H9 (cell line): ENCODE measurements around the gene RUNX2. TPM values are rescaled to one million over a fixed set of nuclear protein-coding genes. Genes with fewer than 3 reads are reported as not detected.

Source experiments
- DNase-seq: peaks from one replicate; pipeline ENCODE4 v3.0.0-alpha.2; 2017
- H2AFZ ChIP-seq: one replicate; pipeline ENCODE4 v1.6.1; 2013; ENCODE audit warnings: mild to moderate bottlenecking, low read length, control low read depth, moderate library complexity
- H2AK5ac ChIP-seq: 2 replicates; pipeline ENCODE4 v1.6.1; 2013; ENCODE audit warnings: low read length, control low read depth, mixed read lengths; ENCODE audit not compliant: insufficient read length
- H2BK120ac ChIP-seq: one replicate; pipeline ENCODE4 v1.6.1; 2013; ENCODE audit warnings: low read depth, mild to moderate bottlenecking, low read length, control low read depth, inconsistent platforms; ENCODE audit not compliant: poor library complexity, severe bottlenecking
- H2BK12ac ChIP-seq: 2 replicates; pipeline ENCODE4 v1.6.1; 2013; ENCODE audit warnings: low read length, control low read depth, mixed read lengths, low read depth; ENCODE audit not compliant: insufficient read length
- H2BK15ac ChIP-seq: 2 replicates; pipeline ENCODE4 v1.6.1; 2013; ENCODE audit warnings: low read depth, low read length, control low read depth
- H2BK20ac ChIP-seq: one replicate; pipeline ENCODE4 v1.6.1; 2013; ENCODE audit warnings: low read depth, mild to moderate bottlenecking, low read length, control low read depth, inconsistent platforms; ENCODE audit not compliant: poor library complexity, severe bottlenecking
- H2BK5ac ChIP-seq: 2 replicates; pipeline ENCODE4 v1.6.1; 2013; ENCODE audit warnings: low read length, control low read depth, mixed read lengths; ENCODE audit not compliant: insufficient read length
- H3K14ac ChIP-seq: 2 replicates; pipeline ENCODE4 v1.6.1; 2013; ENCODE audit warnings: low read length, control low read depth; ENCODE audit not compliant: insufficient read depth
- H3K18ac ChIP-seq: 2 replicates; pipeline ENCODE4 v1.6.1; 2013; ENCODE audit warnings: low read depth, mild to moderate bottlenecking, mixed read lengths, low read length, control low read depth; ENCODE audit not compliant: insufficient read length
- H3K23ac ChIP-seq: 2 replicates; pipeline ENCODE4 v1.6.1; 2013; ENCODE audit warnings: low read length, control low read depth, mixed read lengths, low read depth; ENCODE audit not compliant: insufficient read length
- H3K23me2 ChIP-seq: 2 replicates; pipeline ENCODE4 v1.6.1; 2013; ENCODE audit warnings: low read depth, mild to moderate bottlenecking, mixed read lengths, low read length, control low read depth; ENCODE audit not compliant: insufficient read length, poor library complexity, severe bottlenecking
- H3K27ac ChIP-seq: 2 replicates; pipeline ENCODE4 v1.5.1; 2013; ENCODE audit warnings: low read length, control low read depth, mixed read lengths, low read depth; ENCODE audit not compliant: insufficient read length
- H3K27me3 ChIP-seq: 2 replicates; pipeline ENCODE4 v1.6.1; 2013; ENCODE audit warnings: low read length, control low read depth, inconsistent platforms; ENCODE audit not compliant: insufficient read depth
- H3K4ac ChIP-seq: 2 replicates; pipeline ENCODE4 v1.6.1; 2013; ENCODE audit warnings: low read depth, mild to moderate bottlenecking, control low read depth, inconsistent platforms, low read length, moderate library complexity
- H3K4me1 ChIP-seq: 2 replicates; pipeline ENCODE4 v1.6.1; 2013; ENCODE audit warnings: low read length, control low read depth, inconsistent platforms; ENCODE audit not compliant: insufficient read depth
- H3K4me2 ChIP-seq: 2 replicates; pipeline ENCODE4 v1.6.1; 2013; ENCODE audit warnings: low read length, control low read depth, mixed read lengths; ENCODE audit not compliant: insufficient read length, insufficient read depth
- H3K56ac ChIP-seq: 2 replicates; pipeline ENCODE4 v1.6.1; 2013; ENCODE audit warnings: low read depth, mild to moderate bottlenecking, mixed read lengths, low read length, control low read depth; ENCODE audit not compliant: insufficient read length
- H3K79me1 ChIP-seq: 2 replicates; pipeline ENCODE4 v1.6.1; 2013; ENCODE audit warnings: low read depth, mild to moderate bottlenecking, moderate library complexity, low read length, control low read depth, inconsistent platforms; ENCODE audit not compliant: insufficient read depth, poor library complexity, severe bottlenecking
- H3K79me2 ChIP-seq: 2 replicates; pipeline ENCODE4 v1.6.1; 2013; ENCODE audit warnings: low read length, control low read depth, inconsistent platforms; ENCODE audit not compliant: insufficient read depth
- H3K9ac ChIP-seq: 2 replicates; pipeline ENCODE4 v1.6.1; 2013; ENCODE audit warnings: low read length, control low read depth, mixed read lengths; ENCODE audit not compliant: insufficient read length; ENCODE audit errors: extremely low read depth
- H3K9me3 ChIP-seq: one replicate; pipeline ENCODE4 v1.6.1; 2013; ENCODE audit warnings: low read depth, low read length, inconsistent platforms; ENCODE audit not compliant: control insufficient read depth
- H3T11ph ChIP-seq: one replicate; pipeline ENCODE4 v1.6.1; 2013; ENCODE audit warnings: mild to moderate bottlenecking, low read length, control low read depth, inconsistent platforms
- H4K20me1 ChIP-seq: one replicate; pipeline ENCODE4 v1.6.1; 2013; ENCODE audit not compliant: control insufficient read depth, insufficient read length, insufficient read depth
- H4K5ac ChIP-seq: 2 replicates; pipeline ENCODE4 v1.6.1; 2013; ENCODE audit warnings: low read depth, mild to moderate bottlenecking, mixed read lengths, low read length, control low read depth; ENCODE audit not compliant: insufficient read length
- H4K8ac ChIP-seq: replicated peaks from 2 replicates; pipeline ENCODE4 v1.6.1; 2013; ENCODE audit warnings: low read length, control low read depth, mixed read lengths, low read depth; ENCODE audit not compliant: insufficient read length
- H4K91ac ChIP-seq: 2 replicates; pipeline ENCODE4 v1.6.1; 2013; ENCODE audit warnings: low read depth, mild to moderate bottlenecking, moderate library complexity, mixed read lengths, low read length, control low read depth; ENCODE audit not compliant: insufficient read length
- H3K27ac Mint-ChIP-seq, 3 experiments: 2 replicates in 2 of 3; 3 replicates in 1 of 3; pipeline ENCODE4 v1.8.0; 2020 to 2021; ENCODE audit warnings: mixed read lengths in 3 of 3, mild to moderate bottlenecking in 1 of 3, moderate library complexity in 1 of 3
- H3K27me3 Mint-ChIP-seq: 2 replicates; pipeline ENCODE4 v1.8.0; 2021; ENCODE audit warnings: low read depth, mild to moderate bottlenecking, moderate library complexity, mixed read lengths
- H3K36me3 Mint-ChIP-seq, 3 experiments: 2 replicates in 2 of 3; 3 replicates in 1 of 3; pipeline ENCODE4 v1.8.0; 2020 to 2021; ENCODE audit warnings: low read depth in 3 of 3, mixed read lengths in 3 of 3; ENCODE audit not compliant: insufficient read depth in 1 of 3
- H3K4me1 Mint-ChIP-seq, 2 experiments: 2 replicates each; pipeline ENCODE4 v1.8.0; 2020; ENCODE audit warnings: mixed read lengths in 2 of 2
- H3K4me3 Mint-ChIP-seq, 2 experiments: 2 replicates in 1 of 2; 3 replicates in 1 of 2; pipeline ENCODE4 v1.8.0; 2020 to 2021; ENCODE audit warnings: mild to moderate bottlenecking in 2 of 2, mixed read lengths in 2 of 2, moderate library complexity in 1 of 2
- H3K9me3 Mint-ChIP-seq, 2 experiments: 2 replicates in 1 of 2; 3 replicates in 1 of 2; pipeline ENCODE4 v1.8.0; 2020; ENCODE audit warnings: mild to moderate bottlenecking in 2 of 2, mixed read lengths in 2 of 2, moderate library complexity in 1 of 2
- CTCF ChIP-seq: fragments of 200-600 bp; sonication (generic); conservative IDR thresholded peaks from 3 replicates; pipeline ENCODE4 v1.8.0; 2021; ENCODE audit warnings: antibody characterized with exemption, mild to moderate bottlenecking
- WGBS: extraction: QIAGEN DNeasy Blood & Tissue Kit; methylation state at CpG from one replicate; pipeline ENCODE4 v1.1.7; 2013; ENCODE audit warnings: missing lambda C conversion rate, low lambda C conversion rate, mixed read lengths; ENCODE audit not compliant: insufficient read length; ENCODE audit errors: extremely low coverage; 5-methylcytosine and 5-hydroxymethylcytosine counted together
- total RNA-seq: library from RNA; stranded (reverse); gene quantifications from 2 replicates; pipeline ENCODE4 v1.2.1, GENCODE V29; 2021

Gene RUNX2
- total RNA-seq, 1 experiment from 2014 or later, result 0.15 TPM

GRCh38 chr6:45640811-45641210, 312.7 kb downstream of the RUNX2 start:
- Histone ChIP-seq H3K23ac (no peak overlapping the region), H4K91ac (no peak overlapping the region), H3K4ac (no peak overlapping the region), H2BK5ac (no peak overlapping the region), H2BK20ac (no peak overlapping the region), H3K79me1 (no peaks in the 10 kb centered on the region), H3K27ac (no peak overlapping the region), H3K9ac (no peak overlapping the region), H3K27me3 (no peaks in the 10 kb centered on the region; the same call in 1 of the 2 replicates), H2AFZ (no peak overlapping the region), H3K23me2 (no peaks in the 10 kb centered on the region), H3T11ph (no peak overlapping the region), H4K20me1 (no peaks in the 10 kb centered on the region), H4K5ac (no peak overlapping the region), H2BK120ac (no peak overlapping the region), H2BK12ac (no peak overlapping the region), H3K14ac (no peak overlapping the region), H2AK5ac (no peak overlapping the region), H3K4me1 (peaks cover 5% of the 10 kb centered on the region; the same call in 1 of the 2 replicates), H4K8ac (no peak overlapping the region), H3K56ac (no peak overlapping the region), H2BK15ac (no peak overlapping the region), H3K18ac (no peak overlapping the region), H3K4me2 (no peak overlapping the region), H3K79me2 (no peaks in the 10 kb centered on the region), H3K9me3 (no peaks in the 10 kb centered on the region)
- no CpG with 5 or more reads among the region's 13 CpGs for WGBS
- Mint-ChIP-seq H3K27me3 (peaks cover 19% of the 10 kb centered on the region), H3K27ac (no peak overlapping the region), H3K36me3 (peaks cover 0 to 3% (median 0%) of the 10 kb centered on the region in 3 experiments; a peak in 3 of 7 replicates), H3K4me1 (peaks cover 25 to 26% of the 10 kb centered on the region in 2 experiments), H3K4me3 (no peak overlapping the region), H3K9me3 (peaks cover 11 to 15% of the 10 kb centered on the region in 2 experiments)
- TF ChIP-seq CTCF, result no peak
- no peak for DNase-seq
